GM12878 (cell line): ENCODE results near the gene UQCC5. TPM values are rescaled to one million over a fixed set of nuclear protein-coding genes. Genes with fewer than 3 reads are reported as not detected.

ENCODE experiments used
- ATAC-seq: fragments of 200-7000 bp; cut with Tn5 transposase; 3 replicates; pipeline ENCODE4 v1.9.1; 2020; ENCODE audit warnings: mild to moderate bottlenecking, moderate library complexity
- Bru-seq: library from RNA; stranded (reverse); fragments of 400-500 nt; gene quantifications from one replicate; lab custom pipeline; 2021; lab: Mats Ljungman, UMichigan
- BruChase-seq, 2 experiments: library from RNA; stranded (reverse); fragments of 400-500 nt; gene quantifications; one replicate each; lab custom pipeline; 2021; lab: Mats Ljungman, UMichigan
- BruUV-seq: library from RNA; stranded (reverse); fragments of 400-500 nt; replicated peaks from 2 replicates; lab custom pipeline; 2021; lab: Mats Ljungman, UMichigan
- CTCF ChIA-PET: fragments of 300-600 bp; sonication (Branson Sonifier 250); formaldehyde crosslinking; extraction: SDS; loops from one replicate; lab custom pipeline; 2021; ENCODE audit warnings: inconsistent platforms; lab: Yijun Ruan, JAX
- POLR2A ChIA-PET: fragments of 350-600 bp; formaldehyde crosslinking; extraction: SDS; loops from one replicate; lab custom pipeline; 2021; ENCODE audit warnings: inconsistent platforms; lab: Charles Lee
- RAD21 ChIA-PET: fragments of 300-600 bp; sonication (Branson Sonifier 250); formaldehyde crosslinking; loops from one replicate; lab custom pipeline; 2023; ENCODE audit warnings: antibody characterized with exemption; ENCODE audit not compliant: unreplicated experiment; lab: Charles Lee
- SMC1A ChIA-PET: fragments of 300-600 bp; sonication (Branson Sonifier 250); formaldehyde crosslinking; loops from one replicate; lab custom pipeline; 2023; ENCODE audit not compliant: unreplicated experiment, uncharacterized antibody; lab: Charles Lee
- DNase-seq: peaks from one replicate; pipeline ENCODE4 v3.0.0-alpha.2; 2011; ENCODE audit warnings: low read depth, low spot score
- FAIRE-seq: peaks from 3 replicates; lab custom pipeline; 2011; peaks lifted over from hg19 to GRCh38; lab: Jason Lieb, UNC
- H2AFZ ChIP-seq: 2 replicates; pipeline ENCODE4 v1.6.0; 2011; ENCODE audit warnings: low read depth, low read length, control low read depth; ENCODE audit not compliant: control insufficient read depth
- H3K27ac ChIP-seq: 2 replicates; pipeline ENCODE4 v1.5.1; 2011; ENCODE audit warnings: control low read depth; ENCODE audit not compliant: control insufficient read depth, insufficient read depth
- H3K27me3 ChIP-seq, 2 experiments: replicated peaks in 1 of 2; 2 replicates each; pipeline versions ENCODE4 v1.6.0 to v1.6.1; 2011; ENCODE audit warnings: low read length in 1 of 2; ENCODE audit not compliant: control insufficient read depth in 2 of 2, insufficient read depth in 2 of 2
- H3K36me3 ChIP-seq, 2 experiments: 2 replicates each; pipeline ENCODE4 v1.5.1; 2011; ENCODE audit warnings: low read length in 1 of 2; ENCODE audit not compliant: control insufficient read depth in 2 of 2, insufficient read depth in 2 of 2
- H3K4me1 ChIP-seq: 2 replicates; pipeline ENCODE4 v1.6.1; 2011; ENCODE audit warnings: mild to moderate bottlenecking, low read length, moderate library complexity, mixed read lengths; ENCODE audit not compliant: control insufficient read depth, insufficient read depth
- H3K4me2 ChIP-seq: 2 replicates; pipeline ENCODE4 v1.6.0; 2011; ENCODE audit warnings: control low read depth; ENCODE audit not compliant: control insufficient read depth, insufficient read depth
- H3K4me3 ChIP-seq: fragments of 200-600 bp; sonication (generic); 2 replicates; pipeline ENCODE4 v1.5.1; 2016
- H3K79me2 ChIP-seq: 2 replicates; pipeline ENCODE4 v1.6.0; 2011; ENCODE audit warnings: low read length; ENCODE audit not compliant: control insufficient read depth, insufficient read depth
- H3K9ac ChIP-seq: 2 replicates; pipeline ENCODE4 v1.8.0; 2011; ENCODE audit warnings: low read length, control low read depth, mixed read lengths; ENCODE audit not compliant: control insufficient read depth, insufficient read depth
- H3K9me3 ChIP-seq: replicated peaks from 3 replicates; pipeline ENCODE4 v1.5.1; 2011; ENCODE audit warnings: mild to moderate bottlenecking, low read length; ENCODE audit not compliant: control insufficient read depth, insufficient read depth
- H4K20me1 ChIP-seq: 2 replicates; pipeline ENCODE4 v1.6.0; 2011; ENCODE audit not compliant: control insufficient read depth, insufficient read depth
- ATF7 ChIP-seq: fragments of 450-650 bp; IDR thresholded peaks from 2 replicates; pipeline ENCODE4 v1.6.1; 2016; ENCODE audit warnings: low read depth, mild to moderate bottlenecking
- BHLHE40 ChIP-seq, 2 experiments: fragments of 450-650 bp in 1 of 2; IDR thresholded peaks; 2 replicates each; pipeline ENCODE4 v1.6.1; 2011 to 2017; ENCODE audit warnings: low read depth in 2 of 2, borderline replicate concordance in 1 of 2, improper control_type of control experiment in 1 of 2, low read length in 1 of 2, mild to moderate bottlenecking in 1 of 2
- BMI1 ChIP-seq: fragments of 450-650 bp; IDR thresholded peaks from 2 replicates; pipeline ENCODE4 v1.6.1; 2016; ENCODE audit warnings: mild to moderate bottlenecking, moderate library complexity, borderline replicate concordance
- EGR1 ChIP-seq, 2 experiments: IDR thresholded peaks; 1 replicate in 1 of 2; 2 replicates in 1 of 2; pipeline ENCODE4 v1.6.1; 2011 to 2012; ENCODE audit warnings: low read depth in 2 of 2, low read length in 2 of 2, borderline replicate concordance in 1 of 2, mild to moderate bottlenecking in 1 of 2, moderate library complexity in 1 of 2
- FOS ChIP-seq: IDR thresholded peaks from 3 replicates; pipeline ENCODE4 v1.6.1; 2011; ENCODE audit warnings: borderline replicate concordance; ENCODE audit not compliant: insufficient read length; ENCODE audit errors: extremely low read depth
- GATAD2B ChIP-seq: fragments of 450-650 bp; conservative IDR thresholded peaks from 2 replicates; pipeline ENCODE4 v1.6.1; 2017; ENCODE audit warnings: low read depth, mild to moderate bottlenecking, moderate library complexity
- HDAC6 ChIP-seq: fragments of 200-600 bp; sonication (generic); IDR thresholded peaks from one replicate; pipeline ENCODE4 v1.8.0; 2017; ENCODE audit warnings: antibody characterized with exemption; ENCODE audit not compliant: unreplicated experiment
- HDGF ChIP-seq: fragments of 450-650 bp; IDR thresholded peaks from 2 replicates; pipeline ENCODE4 v1.6.1; 2016; ENCODE audit warnings: antibody characterized with exemption
- MAX ChIP-seq: IDR thresholded peaks from 2 replicates; pipeline ENCODE4 v1.6.1; 2012; ENCODE audit warnings: low read depth, low read length, improper control_type of control experiment
- MXI1 ChIP-seq: fragments of 150-350 bp; IDR thresholded peaks from 2 replicates; pipeline ENCODE4 v1.6.1; 2011; ENCODE audit warnings: low read depth, mild to moderate bottlenecking, inconsistent platforms, low read length, improper control_type of control experiment
- NFYA ChIP-seq: IDR thresholded peaks from 2 replicates; pipeline ENCODE4 v1.6.1; 2011; ENCODE audit warnings: low read depth, mild to moderate bottlenecking, low read length, improper control_type of control experiment, borderline replicate concordance
- NFYB ChIP-seq: IDR thresholded peaks from 2 replicates; pipeline ENCODE4 v1.6.1; 2011; ENCODE audit warnings: low read depth, mild to moderate bottlenecking, low read length, improper control_type of control experiment, moderate library complexity; ENCODE audit not compliant: insufficient read depth
- POLR2A ChIP-seq: IDR thresholded peaks from 2 replicates; pipeline ENCODE4 v1.6.1; 2011; ENCODE audit warnings: low read depth, mild to moderate bottlenecking, low read length
- POLR2AphosphoS2 ChIP-seq: IDR thresholded peaks from 2 replicates; pipeline ENCODE4 v1.6.1; 2011; ENCODE audit warnings: low read depth, mild to moderate bottlenecking, low read length, improper control_type of control experiment, moderate library complexity
- RAD51 ChIP-seq: fragments of 450-650 bp; IDR thresholded peaks from 2 replicates; pipeline ENCODE4 v1.6.1; 2016; ENCODE audit warnings: moderate library complexity, mild to moderate bottlenecking, inconsistent platforms
- RFX5 ChIP-seq: IDR thresholded peaks from 2 replicates; pipeline ENCODE4 v1.6.1; 2011; ENCODE audit warnings: low read depth, low read length, improper control_type of control experiment
- SMAD5 ChIP-seq: IDR thresholded peaks from 2 replicates; pipeline ENCODE4 v1.6.1; 2016; ENCODE audit warnings: antibody characterized with exemption, low read depth
- SRF ChIP-seq, 2 experiments: IDR thresholded peaks; 2 replicates each; pipeline ENCODE4 v1.6.1; 2011; ENCODE audit warnings: low read depth in 2 of 2, low read length in 2 of 2, mild to moderate bottlenecking in 1 of 2, moderate library complexity in 1 of 2
- YY1 ChIP-seq: IDR thresholded peaks from 2 replicates; pipeline ENCODE4 v1.6.1; 2011; ENCODE audit warnings: low read depth, mild to moderate bottlenecking, low read length
- WGBS: methylation state at CpG from one replicate; pipeline ENCODE4 v1.1.6; 2016; ENCODE audit warnings: low lambda C conversion rate; ENCODE audit not compliant: insufficient replicate concordance, insufficient coverage; ENCODE audit errors: missing lambda C conversion rate; 5-methylcytosine and 5-hydroxymethylcytosine counted together
- in situ Hi-C: fragments of 300-500 bp; cut with MboI; formaldehyde crosslinking; loops from 9 replicates; pipeline ENCODE4 v1.14.3; 2018; ENCODE audit warnings: mixed read lengths
- intact Hi-C: fragments of 100-400 bp; cut with micrococcal nuclease; formaldehyde crosslinking; loops from one replicate; pipeline ENCODE4 v1.14.2; 2022; ENCODE audit not compliant: unreplicated experiment
- long read RNA-seq, 2 experiments: library from polyadenylated mRNA; unstranded; transcript quantifications; one replicate each; pipeline ENCODE4 v2.0.0, GENCODE V29; 2019 to 2020
- polyA minus RNA-seq, 3 experiments: library from RNA; depleted of rRNA, polyadenylated mRNA; stranded (reverse); fragments of >200 nt; gene quantifications; 2 replicates each; pipeline ENCODE4 v1.2.3, GENCODE V29; 2011
- polyA plus RNA-seq, 11 experiments: library from polyadenylated mRNA; depleted of rRNA in 4 of 11; unstranded in 6 of 11; stranded (reverse) in 5 of 11; fragments of >200 nt; fragmentation: Nextera tagmentation in 4 of 11; fragmentation: Illumina TruSeq in 1 of 11; extraction: Ambion mirVana in 4 of 11; extraction: Trizol in 1 of 11; gene quantifications; 1 replicate in 1 of 11; 2 replicates in 10 of 11; pipeline versions ENCODE4 v1.2.1 to v1.2.3, GENCODE V29; 2011 to 2016; ENCODE audit warnings: inconsistent platforms in 2 of 11, missing spikeins in 2 of 11, low read depth in 1 of 11
- total RNA-seq, 4 experiments: library from RNA; depleted of rRNA in 3 of 4; stranded (reverse); fragments of >200 nt in 3 of 4; fragmentation: Illumina TruSeq in 1 of 4; extraction: Trizol in 1 of 4; gene quantifications; 2 replicates each; pipeline versions ENCODE4 v1.2.1 to v1.2.3, GENCODE V29; 2013 to 2021

The UQCC5 gene
- 13.7 and 16.2 TPM in 2 replicates for total RNA-seq (2013; cell fraction: nucleolus; rRNA removed)
- total RNA-seq (2014; rRNA removed) (11.8 and 20.8 TPM in 2 replicates), total RNA-seq (2014; rRNA removed; fragmentation: Illumina TruSeq; extraction: Trizol) (20.6 and 28.0 TPM in 2 replicates), total RNA-seq (2021) (26.2 and 27.0 TPM in 2 replicates), polyA plus RNA-seq (2011; rRNA removed) (13.5 and 15.1 TPM in 2 replicates), polyA plus RNA-seq (2014; fragmentation: Illumina TruSeq; extraction: Trizol) (4.0 and 18.3 TPM in 2 replicates), polyA plus RNA-seq (2014; fragmentation: Nextera tagmentation; extraction: Ambion mirVana) (10 to 100 TPM; 38.4 to 56.8 TPM), polyA plus RNA-seq (2014; rRNA removed) (28.1 and 38.5 TPM in 2 replicates), polyA plus RNA-seq (2016; fragmentation: Nextera tagmentation; extraction: Ambion mirVana) (10 to 100 TPM; 69.1 to 84.8 TPM), polyA minus RNA-seq (2011; rRNA and poly(A)+ RNA removed) (8.0 and 8.6 TPM in 2 replicates), Bru-seq, nascent RNA (percentile 59 among the genes with signal in this experiment), BruChase-seq, experiment 1, labeled RNA remaining after a 6-hour chase (percentile 53 among the genes with signal in this experiment), BruChase-seq, experiment 2, labeled RNA remaining after a 2-hour chase (percentile 54 among the genes with signal in this experiment)
- polyA plus RNA-seq (2011; ENCODE audit: low read depth) = 0.71 TPM
- 5.5 and 37.3 TPM in 2 replicates for polyA plus RNA-seq (2011; cell fraction: cytosol; rRNA removed)
- 18.7 and 21.9 TPM in 2 replicates for polyA plus RNA-seq (2011; cell fraction: nucleus; rRNA removed)
- polyA plus RNA-seq (2012) = 32.2 and 72.8 TPM in 2 replicates
- 1.5 and 4.3 TPM in 2 replicates for polyA minus RNA-seq (2011; cell fraction: cytosol; rRNA and poly(A)+ RNA removed)
- 9.8 and 12.5 TPM in 2 replicates for polyA minus RNA-seq (2011; cell fraction: nucleus; rRNA and poly(A)+ RNA removed)
- long read RNA-seq, experiment 1, transcript SMIM4-203 (2 exons, 1,770 nt) = major isoform, 5 of 5 reads
- long read RNA-seq, experiment 1, partial matches to known transcripts = 0 of 5 reads
- long read RNA-seq, experiment 1, other reads (novel, unspliced or antisense) = 0 of 5 reads
- long read RNA-seq, experiment 2, transcript SMIM4-203 (2 exons, 1,770 nt) = major isoform, 10 of 24 reads
- long read RNA-seq, experiment 2, transcript SMIM4-201 (2 exons, 274 nt) = minor isoform, 7 of 24 reads
- long read RNA-seq, experiment 2, partial matches to known transcripts = 0 of 24 reads
- long read RNA-seq, experiment 2, other reads (novel, unspliced or antisense) = 7 of 24 reads

GRCh38 chr3:52536369-52537164 is at the start of gene UQCC5:
Gene UQCC5, plus strand, starts transcription at chr3:52536605. Its CDS starts 151 bp downstream, at chr3:52536756.
- H3K27ac ChIP-seq = peak within 1 kb of the TSS; percentile 84
- CTCF ChIA-PET = interaction anchor here (1.7 kb wide), 1 partner anchor 78 kb away, joined by 4 read pairs; no protein-coding TSS in a partner anchor
- H3K9ac ChIP-seq = peak within 1 kb of the TSS; percentile 90
- ATAC-seq (peak; percentile 91), DNase-seq (peak; percentile 95), FAIRE-seq (peak; percentile 99)
- H2AFZ ChIP-seq = peak within 1 kb of the TSS; percentile 90
- H3K79me2 ChIP-seq = peaks cover 56% of the 10 kb centered on the region
- POLR2A ChIA-PET = interaction anchor here (0.6 to 1.7 kb wide), 10 partner anchors 8 to 1062 kb away, joined by 3 to 7 read pairs (median 3); partner anchors contain the start of genes GNL3, PBRM1 and SFMBT1
- H4K20me1 ChIP-seq = no peaks in the 10 kb centered on the region
- BruUV-seq = no TSS peak
- WGBS = under 1% methylated on average over 65 of the region's 65 CpGs
- H3K9me3 ChIP-seq = no peaks in the 10 kb centered on the region
- SMC1A ChIA-PET = no interaction called here
- peak within 1 kb of the TSS; percentile 95 for H3K4me3 ChIP-seq
- RAD21 ChIA-PET = interaction anchor here (0.6 to 1.2 kb wide), 8 partner anchors 8 to 285 kb away, joined by 3 to 10 read pairs (median 3); partner anchors contain the start of genes GNL3 and PBRM1
- H3K4me2 ChIP-seq = peak within 1 kb of the TSS; percentile 82
- in situ Hi-C loops = no loop called here
- no peaks in the 10 kb centered on the region for H3K27me3 ChIP-seq
- intact Hi-C loops = loop anchor here (5.0 kb wide), 2 partner anchors 79 to 626 kb away; partner anchors contain the start of genes NISCH and PRKCD
- peaks cover 15% of the 10 kb centered on the region for H3K4me1 ChIP-seq
- peaks cover 0 to 17% of the 10 kb centered on the region in 2 experiments; a peak in 2 of 4 replicates for H3K36me3 ChIP-seq
- TF ChIP-seq POLR2A (peak; percentile 100), NFYB (peak; percentile 97), POLR2AphosphoS2 (peak; percentile 98), HDGF (peak; percentile 96; the same call in 1 of the 2 replicates), YY1 (no peak), SRF (IDR thresholded peaks at IDR 0.05; ENCODE audit: low read depth in 2 of 2, low read length in 2 of 2) (0 out of 4 replicates have a peak, but pooled peaks have one; percentile 20 to 26), NFYA (peak; percentile 18; the same call in 1 of the 2 replicates), HDAC6 (peak; percentile 67), MAX (peak; percentile 69; the same call in 1 of the 2 replicates), MXI1 (peak; percentile 85), GATAD2B (0 out of 2 replicates have a peak, but pooled peaks have one; percentile 13), RAD51 (peak; percentile 85), EGR1 (IDR thresholded peaks at IDR 0.05; ENCODE audit: borderline replicate concordance in 1 of 2, low read depth in 2 of 2, low read length in 2 of 2) (peak; percentile 64 to 95), BMI1 (no peak), SMAD5 (peak; percentile 91), BHLHE40 (IDR thresholded peaks at IDR 0.05; ENCODE audit: borderline replicate concordance in 1 of 2, low read depth in 2 of 2, low read length in 1 of 2) (peak; percentile 77 to 91; a peak in 3 of 4 replicates), ATF7 (peak; percentile 34), RFX5 (peak; percentile 65; the same call in 1 of the 2 replicates), FOS (peak; percentile 56)
